Measurements from ENCODE around the gene SYPL1.

Gene SYPL1

GRCh38 chr7:106104721-106105260 lies 7.3 kb downstream of the SYPL1 start:
- H3K4me3 ChIP-seq (ENCODE audit: low read depth, low read length): no peak overlapping the region
- TF ChIP-seq CTCF (IDR thresholded peaks at IDR 0.05; ENCODE audit: borderline replicate concordance, insufficient read depth, low read depth, low read length): no peak

- H3K4me3 ChIP-seq (ENCODE audit: low read depth, low read length): no peak overlapping the region
- no peak for TF ChIP-seq CTCF (IDR thresholded peaks at IDR 0.05; ENCODE audit: borderline replicate concordance, insufficient read depth, low read depth, low read length)
Observed at GRCh38 chr7:106102387-106102966, 9.6 kb downstream of the SYPL1 start.

GRCh38 chr7:106101726-106102125 lies 10.4 kb downstream of the SYPL1 start:
- TF ChIP-seq CTCF (IDR thresholded peaks at IDR 0.05; ENCODE audit: borderline replicate concordance, insufficient read depth, low read depth, low read length): no peak
- no peak overlapping the region for H3K4me3 ChIP-seq (ENCODE audit: low read depth, low read length)

- H3K4me3 ChIP-seq (ENCODE audit: low read depth, low read length): no peak overlapping the region
Observed at GRCh38 chr7:106100863-106101629, 11.1 kb downstream of the SYPL1 start.

GRCh38 chr7:106099539-106099938 lies 12.6 kb downstream of the SYPL1 start:
- H3K4me3 ChIP-seq (ENCODE audit: low read depth, low read length): no peak overlapping the region
- no peak for TF ChIP-seq CTCF (IDR thresholded peaks at IDR 0.05; ENCODE audit: borderline replicate concordance, insufficient read depth, low read depth, low read length)

More at GRCh38 chr7:106100863-106101629, 11.1 kb downstream of the SYPL1 start:
- no peak for TF ChIP-seq CTCF (IDR thresholded peaks at IDR 0.05; ENCODE audit: borderline replicate concordance, insufficient read depth, low read depth, low read length)

- TF ChIP-seq CTCF (IDR thresholded peaks at IDR 0.05; ENCODE audit: borderline replicate concordance, insufficient read depth, low read depth, low read length): no peak
- no peak overlapping the region for H3K4me3 ChIP-seq (ENCODE audit: low read depth, low read length)
Observed at GRCh38 chr7:106098889-106099288, 13.2 kb downstream of the SYPL1 start.

GRCh38 chr7:106095634-106096033 lies 16.5 kb downstream of the SYPL1 start:
- H3K4me3 ChIP-seq (ENCODE audit: low read depth, low read length): no peak overlapping the region
- TF ChIP-seq CTCF (IDR thresholded peaks at IDR 0.05; ENCODE audit: borderline replicate concordance, insufficient read depth, low read depth, low read length): no peak

All from GM12875 (cell line).